ENCODE data around the gene IPO4. TPM values are rescaled to one million over a fixed set of nuclear protein-coding genes. Genes with fewer than 3 reads are reported as not detected.

The IPO4 gene
- total and polyA plus RNA-seq, 2 of the 13 experiments (the other 11 are each of a cell fraction or from before 2014, with no cell fraction given): 39.0 to 179 TPM

- TF ChIP-seq MEF2D (CRISPR knock-in tag; IDR thresholded peaks at IDR 0.05): no peak; the same call in none of the 2 replicates
- TF ChIP-seq JDP2 (CRISPR knock-in tag; IDR thresholded peaks at IDR 0.05; ENCODE audit: borderline replicate concordance): no peak; the same call in 1 of the 2 replicates
- TF ChIP-seq ZNF674 (CRISPR knock-in tag; IDR thresholded peaks at IDR 0.05; ENCODE audit: low read depth): no peak
- no peak for TF ChIP-seq GFI1 (CRISPR knock-in tag; IDR thresholded peaks at IDR 0.05; ENCODE audit: borderline replicate concordance)
- TF ChIP-seq ATF3 (CRISPR knock-in tag; IDR thresholded peaks at IDR 0.05): no peak; the same call in 1 of the 2 replicates
- TF ChIP-seq ZFP41 (CRISPR knock-in tag; IDR thresholded peaks at IDR 0.05; ENCODE audit: borderline replicate concordance): no peak
- TF ChIP-seq ZBTB14 (CRISPR knock-in tag; IDR thresholded peaks at IDR 0.05): 0 out of 2 replicates have a peak, but pooled peaks have one; percentile 47
- TF ChIP-seq SRSF1 (optimal IDR thresholded peaks at IDR 0.05; ENCODE audit: low read depth, low read length): peak; percentile 84
- no peak for TF ChIP-seq ZMYM2 (CRISPR knock-in tag; IDR thresholded peaks at IDR 0.05)
- TF ChIP-seq ZNF782 (CRISPR knock-in tag; IDR thresholded peaks at IDR 0.05; ENCODE audit: borderline replicate concordance): no peak; the same call in 1 of the 2 replicates
- peak; percentile 88; the same call in 1 of the 2 replicates for TF ChIP-seq ZNF337 (CRISPR knock-in tag; IDR thresholded peaks at IDR 0.05; ENCODE audit: borderline replicate concordance, low read depth)
- TF ChIP-seq ZNF256 (CRISPR knock-in tag; conservative IDR thresholded peaks at IDR 0.05): peak; percentile 79; the same call in 1 of the 2 replicates
- no peak for TF ChIP-seq RAD51 (IDR thresholded peaks at IDR 0.05; ENCODE audit: borderline replicate concordance)
- TF ChIP-seq ZNF18 (CRISPR knock-in tag; IDR thresholded peaks at IDR 0.05; ENCODE audit: insufficient replicate concordance): no peak
- TF ChIP-seq ZNF598 (CRISPR knock-in tag; IDR thresholded peaks at IDR 0.05; ENCODE audit: borderline replicate concordance): peak; percentile 94
- TF ChIP-seq KAT8 (CRISPR knock-in tag; IDR thresholded peaks at IDR 0.05): peak; percentile 94
- no peak for TF ChIP-seq RORA (CRISPR knock-in tag; IDR thresholded peaks at IDR 0.05)
- peak; percentile 95 for TF ChIP-seq ZSCAN29 (CRISPR knock-in tag; conservative IDR thresholded peaks at IDR 0.05)
- 0 out of 2 replicates have a peak, but pooled peaks have one; percentile 7 for TF ChIP-seq RFX1 (IDR thresholded peaks at IDR 0.05)
- TF ChIP-seq ZNF616 (CRISPR knock-in tag; IDR thresholded peaks at IDR 0.05; ENCODE audit: low read depth): peak; percentile 91
- TF ChIP-seq AGO2 (optimal IDR thresholded peaks at IDR 0.05; ENCODE audit: low read depth, low read length): peak; percentile 21
- TF ChIP-seq ZBTB10 (CRISPR knock-in tag; IDR thresholded peaks at IDR 0.05; ENCODE audit: borderline replicate concordance): peak; percentile 42; the same call in 1 of the 2 replicates
- TF ChIP-seq HMG20B (CRISPR knock-in tag; conservative IDR thresholded peaks at IDR 0.05): 0 out of 2 replicates have a peak, but pooled peaks have one; percentile 12
- TF ChIP-seq HES4 (CRISPR knock-in tag; IDR thresholded peaks at IDR 0.05; ENCODE audit: borderline replicate concordance): peak; percentile 5
Measured at GRCh38 chr14:24232645-24233537, 44.3 kb upstream of the IPO4 start, which contains the start of gene GMPR2 (continued).

All from HepG2 (cell line).